SK-N-SH treated with all-trans-retinoic acid at 6 μM for 48 hours (cell line): Measurements from ENCODE around the gene SURF2.

Source experiments
- ISL1 ChIP-seq: fragments of 250-450 bp; sonication (Bioruptor Pico); IDR thresholded peaks from 2 replicates; pipeline ENCODE4 v2.1.2; 2022; ENCODE audit warnings: mild to moderate bottlenecking, moderate library complexity
- RARB ChIP-seq: fragments of 250-450 bp; sonication (Bioruptor Pico); IDR thresholded peaks from 2 replicates; pipeline ENCODE4 v1.8.0; 2021; ENCODE audit warnings: mild to moderate bottlenecking, moderate library complexity
- SNAI2 ChIP-seq: fragments of 250-450 bp; sonication (Bioruptor Pico); IDR thresholded peaks from 2 replicates; pipeline ENCODE4 v1.5.0; 2020; ENCODE audit warnings: mild to moderate bottlenecking, moderate library complexity
- ZFP30 ChIP-seq: fragments of 450-650 bp; formaldehyde crosslinking; IDR thresholded peaks from 2 replicates; pipeline ENCODE4 v1.5.0; 2022; ENCODE audit warnings: mild to moderate bottlenecking, moderate library complexity
- ZNF70 ChIP-seq: fragments of 450-650 bp; formaldehyde crosslinking; IDR thresholded peaks from 2 replicates; pipeline ENCODE4 v1.5.0; 2020; ENCODE audit warnings: mild to moderate bottlenecking, moderate library complexity
- TF ChIP-seq, protein P1 (sequence below): fragments of 250-450 bp; sonication (Bioruptor Pico); IDR thresholded peaks from 2 replicates; pipeline ENCODE4 v1.8.0; 2021; ENCODE audit warnings: low read depth, mild to moderate bottlenecking, moderate library complexity, borderline replicate concordance
- TF ChIP-seq, protein P2 (sequence below): fragments of 250-450 bp; sonication (Bioruptor Pico); IDR thresholded peaks from 2 replicates; pipeline ENCODE4 v1.8.0; 2020; ENCODE audit warnings: mild to moderate bottlenecking, moderate library complexity, borderline replicate concordance

DNA sequence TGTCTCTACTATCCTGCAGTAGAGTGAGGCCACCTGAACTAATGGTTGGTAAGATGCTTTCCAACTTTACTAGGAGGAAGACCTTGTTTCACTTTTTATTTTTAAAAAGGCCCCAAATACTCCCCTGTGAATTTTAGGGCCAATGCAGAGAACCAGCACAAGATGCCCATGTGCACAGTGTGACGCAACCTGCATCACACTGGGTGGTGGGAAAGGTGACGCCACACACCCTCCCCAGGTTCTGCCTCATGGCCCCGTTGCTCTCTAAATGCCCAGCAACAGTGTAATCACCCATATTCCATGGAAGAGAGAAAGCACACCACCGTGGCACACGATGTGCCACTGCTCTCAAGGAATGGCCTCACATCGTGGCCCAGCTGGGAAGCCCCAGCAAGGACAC lies 13.1 kb downstream of the SURF2 start:
- TF ChIP-seq ISL1 (no peak), SNAI2 (CRISPR knock-in tag) (no peak), ZNF70 (CRISPR knock-in tag) (no peak), RARB (CRISPR knock-in tag) (no peak), ZFP30 (no peak)
- TF ChIP-seq, protein P1, sequence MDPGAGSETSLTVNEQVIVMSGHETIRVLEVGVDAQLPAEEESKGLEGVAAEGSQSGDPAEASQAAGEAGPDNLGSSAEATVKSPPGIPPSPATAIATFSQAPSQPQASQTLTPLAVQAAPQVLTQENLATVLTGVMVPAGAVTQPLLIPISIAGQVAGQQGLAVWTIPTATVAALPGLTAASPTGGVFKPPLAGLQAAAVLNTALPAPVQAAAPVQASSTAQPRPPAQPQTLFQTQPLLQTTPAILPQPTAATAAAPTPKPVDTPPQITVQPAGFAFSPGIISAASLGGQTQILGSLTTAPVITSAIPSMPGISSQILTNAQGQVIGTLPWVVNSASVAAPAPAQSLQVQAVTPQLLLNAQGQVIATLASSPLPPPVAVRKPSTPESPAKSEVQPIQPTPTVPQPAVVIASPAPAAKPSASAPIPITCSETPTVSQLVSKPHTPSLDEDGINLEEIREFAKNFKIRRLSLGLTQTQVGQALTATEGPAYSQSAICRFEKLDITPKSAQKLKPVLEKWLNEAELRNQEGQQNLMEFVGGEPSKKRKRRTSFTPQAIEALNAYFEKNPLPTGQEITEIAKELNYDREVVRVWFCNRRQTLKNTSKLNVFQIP = no peak
- TF ChIP-seq, protein P2, sequence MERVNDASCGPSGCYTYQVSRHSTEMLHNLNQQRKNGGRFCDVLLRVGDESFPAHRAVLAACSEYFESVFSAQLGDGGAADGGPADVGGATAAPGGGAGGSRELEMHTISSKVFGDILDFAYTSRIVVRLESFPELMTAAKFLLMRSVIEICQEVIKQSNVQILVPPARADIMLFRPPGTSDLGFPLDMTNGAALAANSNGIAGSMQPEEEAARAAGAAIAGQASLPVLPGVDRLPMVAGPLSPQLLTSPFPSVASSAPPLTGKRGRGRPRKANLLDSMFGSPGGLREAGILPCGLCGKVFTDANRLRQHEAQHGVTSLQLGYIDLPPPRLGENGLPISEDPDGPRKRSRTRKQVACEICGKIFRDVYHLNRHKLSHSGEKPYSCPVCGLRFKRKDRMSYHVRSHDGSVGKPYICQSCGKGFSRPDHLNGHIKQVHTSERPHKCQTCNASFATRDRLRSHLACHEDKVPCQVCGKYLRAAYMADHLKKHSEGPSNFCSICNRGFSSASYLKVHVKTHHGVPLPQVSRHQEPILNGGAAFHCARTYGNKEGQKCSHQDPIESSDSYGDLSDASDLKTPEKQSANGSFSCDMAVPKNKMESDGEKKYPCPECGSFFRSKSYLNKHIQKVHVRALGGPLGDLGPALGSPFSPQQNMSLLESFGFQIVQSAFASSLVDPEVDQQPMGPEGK (CRISPR knock-in tag) = no peak
